H9 (cell line): Measurements from ENCODE around the gene ZNF428. TPM values are rescaled to one million over a fixed set of nuclear protein-coding genes. Genes with fewer than 3 reads are reported as not detected.

ENCODE experiments used
- DNase-seq: peaks from one replicate; pipeline ENCODE4 v3.0.0-alpha.2; 2017
- H2AFZ ChIP-seq: one replicate; pipeline ENCODE4 v1.6.1; 2013; ENCODE audit warnings: mild to moderate bottlenecking, low read length, control low read depth, moderate library complexity
- H2AK5ac ChIP-seq: 2 replicates; pipeline ENCODE4 v1.6.1; 2013; ENCODE audit warnings: low read length, control low read depth, mixed read lengths; ENCODE audit not compliant: insufficient read length
- H2BK120ac ChIP-seq: one replicate; pipeline ENCODE4 v1.6.1; 2013; ENCODE audit warnings: low read depth, mild to moderate bottlenecking, low read length, control low read depth, inconsistent platforms; ENCODE audit not compliant: poor library complexity, severe bottlenecking
- H2BK12ac ChIP-seq: 2 replicates; pipeline ENCODE4 v1.6.1; 2013; ENCODE audit warnings: low read length, control low read depth, mixed read lengths, low read depth; ENCODE audit not compliant: insufficient read length
- H2BK15ac ChIP-seq: 2 replicates; pipeline ENCODE4 v1.6.1; 2013; ENCODE audit warnings: low read depth, low read length, control low read depth
- H2BK20ac ChIP-seq: one replicate; pipeline ENCODE4 v1.6.1; 2013; ENCODE audit warnings: low read depth, mild to moderate bottlenecking, low read length, control low read depth, inconsistent platforms; ENCODE audit not compliant: poor library complexity, severe bottlenecking
- H2BK5ac ChIP-seq: 2 replicates; pipeline ENCODE4 v1.6.1; 2013; ENCODE audit warnings: low read length, control low read depth, mixed read lengths; ENCODE audit not compliant: insufficient read length
- H3K14ac ChIP-seq: 2 replicates; pipeline ENCODE4 v1.6.1; 2013; ENCODE audit warnings: low read length, control low read depth; ENCODE audit not compliant: insufficient read depth
- H3K18ac ChIP-seq: 2 replicates; pipeline ENCODE4 v1.6.1; 2013; ENCODE audit warnings: low read depth, mild to moderate bottlenecking, mixed read lengths, low read length, control low read depth; ENCODE audit not compliant: insufficient read length
- H3K23ac ChIP-seq: 2 replicates; pipeline ENCODE4 v1.6.1; 2013; ENCODE audit warnings: low read length, control low read depth, mixed read lengths, low read depth; ENCODE audit not compliant: insufficient read length
- H3K23me2 ChIP-seq: 2 replicates; pipeline ENCODE4 v1.6.1; 2013; ENCODE audit warnings: low read depth, mild to moderate bottlenecking, mixed read lengths, low read length, control low read depth; ENCODE audit not compliant: insufficient read length, poor library complexity, severe bottlenecking
- H3K27ac ChIP-seq: 2 replicates; pipeline ENCODE4 v1.5.1; 2013; ENCODE audit warnings: low read length, control low read depth, mixed read lengths, low read depth; ENCODE audit not compliant: insufficient read length
- H3K27me3 ChIP-seq: 2 replicates; pipeline ENCODE4 v1.6.1; 2013; ENCODE audit warnings: low read length, control low read depth, inconsistent platforms; ENCODE audit not compliant: insufficient read depth
- H3K4ac ChIP-seq: 2 replicates; pipeline ENCODE4 v1.6.1; 2013; ENCODE audit warnings: low read depth, mild to moderate bottlenecking, control low read depth, inconsistent platforms, low read length, moderate library complexity
- H3K4me1 ChIP-seq: 2 replicates; pipeline ENCODE4 v1.6.1; 2013; ENCODE audit warnings: low read length, control low read depth, inconsistent platforms; ENCODE audit not compliant: insufficient read depth
- H3K4me2 ChIP-seq: 2 replicates; pipeline ENCODE4 v1.6.1; 2013; ENCODE audit warnings: low read length, control low read depth, mixed read lengths; ENCODE audit not compliant: insufficient read length, insufficient read depth
- H3K56ac ChIP-seq: 2 replicates; pipeline ENCODE4 v1.6.1; 2013; ENCODE audit warnings: low read depth, mild to moderate bottlenecking, mixed read lengths, low read length, control low read depth; ENCODE audit not compliant: insufficient read length
- H3K79me1 ChIP-seq: 2 replicates; pipeline ENCODE4 v1.6.1; 2013; ENCODE audit warnings: low read depth, mild to moderate bottlenecking, moderate library complexity, low read length, control low read depth, inconsistent platforms; ENCODE audit not compliant: insufficient read depth, poor library complexity, severe bottlenecking
- H3K79me2 ChIP-seq: 2 replicates; pipeline ENCODE4 v1.6.1; 2013; ENCODE audit warnings: low read length, control low read depth, inconsistent platforms; ENCODE audit not compliant: insufficient read depth
- H3K9ac ChIP-seq: 2 replicates; pipeline ENCODE4 v1.6.1; 2013; ENCODE audit warnings: low read length, control low read depth, mixed read lengths; ENCODE audit not compliant: insufficient read length; ENCODE audit errors: extremely low read depth
- H3K9me3 ChIP-seq: one replicate; pipeline ENCODE4 v1.6.1; 2013; ENCODE audit warnings: low read depth, low read length, inconsistent platforms; ENCODE audit not compliant: control insufficient read depth
- H3T11ph ChIP-seq: one replicate; pipeline ENCODE4 v1.6.1; 2013; ENCODE audit warnings: mild to moderate bottlenecking, low read length, control low read depth, inconsistent platforms
- H4K20me1 ChIP-seq: one replicate; pipeline ENCODE4 v1.6.1; 2013; ENCODE audit not compliant: control insufficient read depth, insufficient read length, insufficient read depth
- H4K5ac ChIP-seq: 2 replicates; pipeline ENCODE4 v1.6.1; 2013; ENCODE audit warnings: low read depth, mild to moderate bottlenecking, mixed read lengths, low read length, control low read depth; ENCODE audit not compliant: insufficient read length
- H4K8ac ChIP-seq: replicated peaks from 2 replicates; pipeline ENCODE4 v1.6.1; 2013; ENCODE audit warnings: low read length, control low read depth, mixed read lengths, low read depth; ENCODE audit not compliant: insufficient read length
- H4K91ac ChIP-seq: 2 replicates; pipeline ENCODE4 v1.6.1; 2013; ENCODE audit warnings: low read depth, mild to moderate bottlenecking, moderate library complexity, mixed read lengths, low read length, control low read depth; ENCODE audit not compliant: insufficient read length
- H3K27ac Mint-ChIP-seq, 3 experiments: 2 replicates in 2 of 3; 3 replicates in 1 of 3; pipeline ENCODE4 v1.8.0; 2020 to 2021; ENCODE audit warnings: mixed read lengths in 3 of 3, mild to moderate bottlenecking in 1 of 3, moderate library complexity in 1 of 3
- H3K27me3 Mint-ChIP-seq: 2 replicates; pipeline ENCODE4 v1.8.0; 2021; ENCODE audit warnings: low read depth, mild to moderate bottlenecking, moderate library complexity, mixed read lengths
- H3K36me3 Mint-ChIP-seq, 3 experiments: 2 replicates in 2 of 3; 3 replicates in 1 of 3; pipeline ENCODE4 v1.8.0; 2020 to 2021; ENCODE audit warnings: low read depth in 3 of 3, mixed read lengths in 3 of 3; ENCODE audit not compliant: insufficient read depth in 1 of 3
- H3K4me1 Mint-ChIP-seq, 2 experiments: 2 replicates each; pipeline ENCODE4 v1.8.0; 2020; ENCODE audit warnings: mixed read lengths in 2 of 2
- H3K4me3 Mint-ChIP-seq, 2 experiments: 2 replicates in 1 of 2; 3 replicates in 1 of 2; pipeline ENCODE4 v1.8.0; 2020 to 2021; ENCODE audit warnings: mild to moderate bottlenecking in 2 of 2, mixed read lengths in 2 of 2, moderate library complexity in 1 of 2
- H3K9me3 Mint-ChIP-seq, 2 experiments: 2 replicates in 1 of 2; 3 replicates in 1 of 2; pipeline ENCODE4 v1.8.0; 2020; ENCODE audit warnings: mild to moderate bottlenecking in 2 of 2, mixed read lengths in 2 of 2, moderate library complexity in 1 of 2
- CTCF ChIP-seq: fragments of 200-600 bp; sonication (generic); conservative IDR thresholded peaks from 3 replicates; pipeline ENCODE4 v1.8.0; 2021; ENCODE audit warnings: antibody characterized with exemption, mild to moderate bottlenecking
- WGBS: extraction: QIAGEN DNeasy Blood & Tissue Kit; methylation state at CpG from one replicate; pipeline ENCODE4 v1.1.7; 2013; ENCODE audit warnings: missing lambda C conversion rate, low lambda C conversion rate, mixed read lengths; ENCODE audit not compliant: insufficient read length; ENCODE audit errors: extremely low coverage; 5-methylcytosine and 5-hydroxymethylcytosine counted together
- total RNA-seq: library from RNA; stranded (reverse); gene quantifications from 2 replicates; pipeline ENCODE4 v1.2.1, GENCODE V29; 2021

The ZNF428 gene
- total RNA-seq, 1 experiment from 2014 or later, result 30.3 TPM

DNA sequence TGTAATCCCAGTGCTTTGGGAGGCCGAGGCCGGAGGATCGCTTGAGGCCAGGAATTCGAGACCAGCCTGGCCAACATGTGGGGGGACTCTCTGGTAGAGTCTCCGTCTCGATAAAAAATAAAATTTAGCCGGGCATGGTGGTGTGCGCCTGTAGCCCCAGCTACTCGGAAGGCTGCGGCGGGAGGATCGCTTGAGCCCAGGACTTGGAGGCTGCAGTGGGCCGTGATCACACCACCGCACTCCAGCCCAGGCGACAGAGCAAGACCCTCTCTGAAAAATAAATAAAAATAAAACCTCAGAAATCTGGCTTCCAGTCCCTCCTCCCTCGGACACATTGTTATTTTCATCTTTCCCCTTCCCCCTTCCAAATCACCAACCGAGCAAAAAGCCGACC, 23.8 kb downstream of the ZNF428 start:
- Histone ChIP-seq H3K23ac (no peak overlapping the region), H3K56ac (no peak overlapping the region), H2AFZ (no peak overlapping the region), H3K23me2 (peaks cover 20% of the 10 kb centered on the region), H4K5ac (no peak overlapping the region), H3K9me3 (no peaks in the 10 kb centered on the region), H3K27ac (no peak overlapping the region), H3T11ph (no peak overlapping the region), H3K14ac (peak overlapping the region; percentile 26; the same call in 1 of the 2 replicates), H3K9ac (peak overlapping the region; percentile 71), H2BK15ac (no peak overlapping the region), H3K4me1 (0 out of 2 replicates have a peak, but pooled peaks cover 3% of the 10 kb centered on the region), H3K4ac (no peak overlapping the region), H3K79me1 (no peaks in the 10 kb centered on the region), H3K18ac (peak overlapping the region; percentile 20), H3K27me3 (no peaks in the 10 kb centered on the region), H2BK120ac (no peak overlapping the region), H2BK20ac (no peak overlapping the region), H2BK12ac (no peak overlapping the region), H4K91ac (no peak overlapping the region), H3K79me2 (peaks cover 4% of the 10 kb centered on the region; the same call in 1 of the 2 replicates), H2BK5ac (no peak overlapping the region), H3K4me2 (peak overlapping the region; percentile 79), H4K8ac (no peak overlapping the region), H2AK5ac (no peak overlapping the region), H4K20me1 (no peaks in the 10 kb centered on the region)
- H3K36me3 Mint-ChIP-seq, result peaks cover 16 to 37% (median 33%) of the 10 kb centered on the region in 3 experiments
- no peaks in the 10 kb centered on the region; a peak in 1 of 5 replicates for H3K9me3 Mint-ChIP-seq
- DNase-seq, result no peak
- peak overlapping the region; percentile 94 to 99 (median 99) for H3K27ac Mint-ChIP-seq
- no peak for TF ChIP-seq CTCF
- H3K27me3 Mint-ChIP-seq, result no peaks in the 10 kb centered on the region
- peaks cover 18 to 25% of the 10 kb centered on the region in 2 experiments for H3K4me1 Mint-ChIP-seq
- no CpG with 5 or more reads among the region's 18 CpGs for WGBS
- H3K4me3 Mint-ChIP-seq, result peak overlapping the region; percentile 92 to 95
